NCI-H446 (cell line): ENCODE results near the gene MRPL16.

Experiments used
- DNase-seq, 2 experiments: peaks; one replicate each; lab custom pipeline; 2025; lab: John Stamatoyannopoulos, UW

MRPL16 gene

GRCh38 chr11:59770319-59770718 lies 40.3 kb downstream of the MRPL16 start:
- no peak for DNase-seq

GRCh38 chr11:59769828-59770227 lies 40.8 kb downstream of the MRPL16 start:
- DNase-seq: no peak

GRCh38 chr11:59769111-59769510 lies 41.5 kb downstream of the MRPL16 start:
- DNase-seq: no peak

GRCh38 chr11:59767225-59767611 lies 43.4 kb downstream of the MRPL16 start:
- DNase-seq: no peak

GRCh38 chr11:59766542-59767224 lies 43.9 kb downstream of the MRPL16 start:
- DNase-seq: no peak

GRCh38 chr11:59765068-59765735 lies 45.4 kb downstream of the MRPL16 start:
- no peak for DNase-seq

GRCh38 chr11:59761993-59762392 lies 48.6 kb downstream of the MRPL16 start:
- no peak for DNase-seq

GRCh38 chr11:59760771-59761170 lies 49.8 kb downstream of the MRPL16 start:
- no peak for DNase-seq

- DNase-seq: no peak
Observed at GRCh38 chr11:59759900-59760299, 50.7 kb downstream of the MRPL16 start.

- DNase-seq: no peak
Observed at GRCh38 chr11:59758401-59759037, 52.1 kb downstream of the MRPL16 start.

- DNase-seq: no peak
Observed at GRCh38 chr11:59756845-59757244, 53.7 kb downstream of the MRPL16 start.

- no peak for DNase-seq
Observed at GRCh38 chr11:59756558-59756840, 54.1 kb downstream of the MRPL16 start.
